NCI-H1092 treated with DMSO at 0.1 percent for 48 hours (cell line): ENCODE results near the gene AXDND1.
"Not testable (repeated sequence)": the region's sequence is repeated elsewhere in the genome, so short reads cannot be mapped to it uniquely, and the experiment has no call there.

Experiments
- DNase-seq: peaks from one replicate; lab custom pipeline; 2025; lab: John Stamatoyannopoulos, UW

Gene AXDND1

GRCh38 chr1:179476484-179476883 lies 110.7 kb downstream of the AXDND1 start:
- no peak for DNase-seq

- no peak for DNase-seq
Measured at GRCh38 chr1:179478370-179478769, 112.6 kb downstream of the AXDND1 start.

- no peak for DNase-seq
Measured at GRCh38 chr1:179490611-179491010, 124.8 kb downstream of the AXDND1 start.

GRCh38 chr1:179493323-179493722 lies 127.6 kb downstream of the AXDND1 start:
- no peak for DNase-seq

GRCh38 chr1:179506199-179506598 lies 140.4 kb downstream of the AXDND1 start:
- DNase-seq = no peak

GRCh38 chr1:179509384-179509783 lies 143.6 kb downstream of the AXDND1 start:
- no peak for DNase-seq

- no peak for DNase-seq
Measured at GRCh38 chr1:179510038-179510437, 144.3 kb downstream of the AXDND1 start.

- no peak for DNase-seq
Measured at GRCh38 chr1:179516976-179517705, 151.4 kb downstream of the AXDND1 start.

GRCh38 chr1:179518544-179518943 lies 152.8 kb downstream of the AXDND1 start:
- not testable (repeated sequence) for DNase-seq

- no peak for DNase-seq
Measured at GRCh38 chr1:179529482-179530195, 163.9 kb downstream of the AXDND1 start.

GRCh38 chr1:179530352-179530751 lies 164.6 kb downstream of the AXDND1 start:
- no peak for DNase-seq

- DNase-seq = no peak
Measured at GRCh38 chr1:179541774-179542173, 176.0 kb downstream of the AXDND1 start.

- DNase-seq = no peak
Measured at GRCh38 chr1:179545321-179545720, 179.6 kb downstream of the AXDND1 start.

- DNase-seq = no peak
Measured at GRCh38 chr1:179547021-179547535, 181.3 kb downstream of the AXDND1 start.

GRCh38 chr1:179548666-179549367 lies 183.0 kb downstream of the AXDND1 start:
- no peak for DNase-seq

- DNase-seq = no peak
Measured at GRCh38 chr1:179549368-179549700, 183.6 kb downstream of the AXDND1 start.

- DNase-seq = no peak
Measured at GRCh38 chr1:179550746-179551682, 185.2 kb downstream of the AXDND1 start.

GRCh38 chr1:179554427-179554826 lies 188.7 kb downstream of the AXDND1 start:
- DNase-seq = no peak

- DNase-seq = no peak
Measured at GRCh38 chr1:179558078-179558477, 192.3 kb downstream of the AXDND1 start.

GRCh38 chr1:179575497-179576314 lies 209.9 kb downstream of the AXDND1 start, which contains the start of gene NPHS2:
Gene NPHS2 (minus strand): TSS chr1:179575948. CDS start chr1:179575864, 84 bp downstream.
- no peak for DNase-seq

GRCh38 chr1:179576509-179576908 lies 210.7 kb downstream of the AXDND1 start:
- DNase-seq = no peak
